HFF-Myc (cell line): ENCODE data around the gene EFS.
A peak's percentile ranks its signal among the peaks of the same experiment; 100 is the strongest.

ENCODE experiments used
- DNase-seq: peaks from one replicate; pipeline ENCODE4 v3.0.0-alpha.2; 2011; ENCODE audit warnings: low read depth; ENCODE audit errors: extremely low read depth
- H3K4me3 ChIP-seq: replicated peaks from 2 replicates; pipeline ENCODE4 v1.5.1; 2011; ENCODE audit warnings: low read depth, mild to moderate bottlenecking, control low read depth, low read length
- TF ChIP-seq, protein P1 (sequence below): IDR thresholded peaks from 2 replicates; pipeline ENCODE4 v1.5.1; 2012; ENCODE audit warnings: mild to moderate bottlenecking, low read depth, low read length, control low read depth; ENCODE audit errors: missing control alignments

The EFS gene

DNA sequence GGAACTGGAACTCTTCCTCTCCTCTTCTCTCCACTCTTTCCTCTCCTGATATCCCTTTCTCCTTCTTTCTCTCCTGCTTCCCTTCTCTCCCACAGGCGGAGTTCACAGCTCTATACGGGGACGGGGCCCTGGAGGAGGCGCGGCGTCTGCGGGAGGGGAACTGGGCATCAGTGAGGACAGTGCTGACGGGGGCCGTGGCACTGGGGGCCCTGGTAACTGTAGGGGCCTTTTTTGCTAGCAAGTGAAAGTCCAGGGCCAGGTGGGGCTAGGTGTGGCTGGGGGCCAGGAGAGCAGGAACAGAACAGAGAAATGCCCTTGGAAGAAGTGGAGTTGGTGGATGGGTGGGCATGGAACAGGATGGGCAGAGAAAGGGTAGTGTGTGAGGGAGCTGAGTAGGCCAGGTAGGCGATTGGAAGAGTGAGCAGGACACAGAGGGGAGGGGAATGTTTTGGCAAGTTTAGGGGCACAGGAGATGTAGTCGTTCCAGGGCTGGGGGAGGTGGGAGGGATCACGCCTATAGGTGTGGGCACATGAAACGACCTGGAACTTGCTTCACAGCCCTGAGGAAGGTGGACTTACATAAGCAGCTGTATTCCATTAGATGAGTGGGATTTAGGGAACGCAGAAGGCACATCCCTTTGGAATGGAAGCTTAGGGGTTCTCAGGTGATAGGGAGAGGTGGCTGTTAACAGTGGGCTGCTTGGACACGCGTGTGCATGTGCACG is 56.1 kb downstream of the EFS start:
- TF ChIP-seq, protein P1, sequence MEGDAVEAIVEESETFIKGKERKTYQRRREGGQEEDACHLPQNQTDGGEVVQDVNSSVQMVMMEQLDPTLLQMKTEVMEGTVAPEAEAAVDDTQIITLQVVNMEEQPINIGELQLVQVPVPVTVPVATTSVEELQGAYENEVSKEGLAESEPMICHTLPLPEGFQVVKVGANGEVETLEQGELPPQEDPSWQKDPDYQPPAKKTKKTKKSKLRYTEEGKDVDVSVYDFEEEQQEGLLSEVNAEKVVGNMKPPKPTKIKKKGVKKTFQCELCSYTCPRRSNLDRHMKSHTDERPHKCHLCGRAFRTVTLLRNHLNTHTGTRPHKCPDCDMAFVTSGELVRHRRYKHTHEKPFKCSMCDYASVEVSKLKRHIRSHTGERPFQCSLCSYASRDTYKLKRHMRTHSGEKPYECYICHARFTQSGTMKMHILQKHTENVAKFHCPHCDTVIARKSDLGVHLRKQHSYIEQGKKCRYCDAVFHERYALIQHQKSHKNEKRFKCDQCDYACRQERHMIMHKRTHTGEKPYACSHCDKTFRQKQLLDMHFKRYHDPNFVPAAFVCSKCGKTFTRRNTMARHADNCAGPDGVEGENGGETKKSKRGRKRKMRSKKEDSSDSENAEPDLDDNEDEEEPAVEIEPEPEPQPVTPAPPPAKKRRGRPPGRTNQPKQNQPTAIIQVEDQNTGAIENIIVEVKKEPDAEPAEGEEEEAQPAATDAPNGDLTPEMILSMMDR, result no peak
- DNase-seq, result no peak
- peak overlapping the region; percentile 91 for H3K4me3 ChIP-seq

DNA sequence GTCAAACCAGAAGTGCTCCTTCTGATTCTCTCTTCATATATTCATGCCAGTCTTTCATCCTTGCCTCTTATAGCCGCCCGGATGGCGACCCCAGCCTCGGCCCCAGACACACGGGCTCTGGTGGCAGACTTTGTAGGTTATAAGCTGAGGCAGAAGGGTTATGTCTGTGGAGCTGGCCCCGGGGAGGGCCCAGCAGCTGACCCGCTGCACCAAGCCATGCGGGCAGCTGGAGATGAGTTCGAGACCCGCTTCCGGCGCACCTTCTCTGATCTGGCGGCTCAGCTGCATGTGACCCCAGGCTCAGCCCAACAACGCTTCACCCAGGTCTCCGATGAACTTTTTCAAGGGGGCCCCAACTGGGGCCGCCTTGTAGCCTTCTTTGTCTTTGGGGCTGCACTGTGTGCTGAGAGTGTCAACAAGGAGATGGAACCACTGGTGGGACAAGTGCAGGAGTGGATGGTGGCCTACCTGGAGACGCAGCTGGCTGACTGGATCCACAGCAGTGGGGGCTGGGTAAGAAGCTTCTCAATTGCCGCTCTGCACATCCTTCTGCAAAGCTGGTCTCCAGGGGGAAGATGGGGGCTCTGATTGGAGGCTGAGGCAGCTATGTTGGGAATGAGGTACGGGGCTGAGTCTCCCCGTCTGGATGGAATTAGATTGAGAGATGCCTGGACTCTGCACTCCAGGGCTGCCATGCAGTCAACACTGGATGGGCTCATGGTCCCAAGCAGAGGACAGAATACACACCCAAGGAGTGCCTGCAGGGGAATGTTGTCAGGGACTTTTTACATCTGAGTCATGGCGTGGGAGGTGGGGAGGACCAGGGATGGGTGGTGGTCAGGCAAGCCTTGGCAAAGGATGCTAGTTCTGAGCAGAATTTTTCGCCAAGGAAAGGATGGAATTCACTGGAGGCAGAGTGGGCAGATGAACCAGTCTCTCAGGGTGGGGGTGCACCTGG is 57.0 kb downstream of the EFS start:
- TF ChIP-seq, protein P1, result no peak
- H3K4me3 ChIP-seq, result peak overlapping the region; percentile 91
- DNase-seq, result no peak

DNA sequence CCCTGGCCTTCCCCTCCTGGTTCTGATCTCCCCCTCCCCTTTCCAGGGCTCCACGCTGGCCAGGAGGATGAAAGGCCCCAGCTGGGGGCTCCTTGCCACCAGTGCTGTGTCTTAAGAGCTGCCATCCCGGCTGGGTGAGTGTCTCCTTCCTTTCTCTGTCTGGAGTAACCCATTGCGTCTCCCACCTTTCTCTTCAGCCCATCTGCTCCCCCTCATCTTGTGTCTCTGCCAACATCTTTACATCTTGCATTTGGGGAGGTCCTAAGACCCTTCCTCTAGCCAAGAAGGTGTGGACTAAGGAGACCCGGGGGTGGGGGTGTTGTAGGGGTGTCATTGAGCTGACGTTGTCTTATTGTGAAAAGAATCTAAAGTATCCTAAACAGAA is 57.8 kb downstream of the EFS start:
- peak overlapping the region; percentile 91 for H3K4me3 ChIP-seq
- TF ChIP-seq, protein P1, result no peak
- no peak for DNase-seq

DNA sequence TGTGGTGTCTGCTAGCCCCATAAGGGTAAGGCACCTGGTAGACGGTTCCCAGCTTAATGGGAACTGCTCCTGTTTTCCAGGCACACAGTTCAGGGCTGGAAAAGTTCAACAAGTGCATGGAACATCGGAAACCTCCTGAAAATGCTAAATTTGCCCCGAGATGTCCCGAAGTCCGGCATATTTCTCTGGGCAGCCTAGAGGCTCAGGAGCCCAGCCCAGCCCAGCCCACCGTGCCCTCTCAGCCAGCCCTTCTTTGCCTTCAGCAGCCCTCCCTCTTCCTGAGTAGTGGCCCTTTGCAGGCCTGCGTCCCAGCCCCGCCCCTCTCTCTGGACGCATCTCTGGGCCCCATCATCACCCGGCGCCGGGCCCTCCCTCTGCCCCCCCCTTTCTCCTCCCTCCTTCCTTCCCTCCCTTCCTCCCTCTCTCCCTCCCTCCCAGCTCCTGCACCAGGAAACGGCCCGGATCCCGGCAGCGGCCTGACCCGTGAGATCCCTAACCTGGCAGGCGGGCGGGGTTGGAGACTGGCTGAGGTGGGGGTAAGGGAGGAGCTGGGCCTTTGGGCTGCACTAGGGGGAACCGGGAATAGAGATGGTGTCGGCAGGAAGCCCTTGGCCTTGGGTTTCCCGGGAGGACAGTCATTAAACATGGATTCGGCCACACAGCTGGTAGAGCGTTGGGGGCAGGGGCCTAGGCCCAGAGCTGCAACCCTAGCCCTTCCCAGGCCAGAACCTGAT is 58.4 kb downstream of the EFS start, which contains the start of gene BCL2L2:
Gene BCL2L2, plus strand, starts transcription at position 422 of the 734 bp plus-strand sequence. CDS start 935 bp downstream, outside the sequence.
- peak; percentile 65 for DNase-seq
- TF ChIP-seq, protein P1, result no peak
- H3K4me3 ChIP-seq, result peak within 1 kb of the TSS; percentile 91
